ENCODE data around the gene CCDC14. TPM values are rescaled to one million over a fixed set of nuclear protein-coding genes. Genes with fewer than 3 reads are reported as not detected.
"Not testable (repeated sequence)": the region's sequence is repeated elsewhere in the genome, so short reads cannot be mapped to it uniquely, and the experiment has no call there.

The CCDC14 gene, protein sequence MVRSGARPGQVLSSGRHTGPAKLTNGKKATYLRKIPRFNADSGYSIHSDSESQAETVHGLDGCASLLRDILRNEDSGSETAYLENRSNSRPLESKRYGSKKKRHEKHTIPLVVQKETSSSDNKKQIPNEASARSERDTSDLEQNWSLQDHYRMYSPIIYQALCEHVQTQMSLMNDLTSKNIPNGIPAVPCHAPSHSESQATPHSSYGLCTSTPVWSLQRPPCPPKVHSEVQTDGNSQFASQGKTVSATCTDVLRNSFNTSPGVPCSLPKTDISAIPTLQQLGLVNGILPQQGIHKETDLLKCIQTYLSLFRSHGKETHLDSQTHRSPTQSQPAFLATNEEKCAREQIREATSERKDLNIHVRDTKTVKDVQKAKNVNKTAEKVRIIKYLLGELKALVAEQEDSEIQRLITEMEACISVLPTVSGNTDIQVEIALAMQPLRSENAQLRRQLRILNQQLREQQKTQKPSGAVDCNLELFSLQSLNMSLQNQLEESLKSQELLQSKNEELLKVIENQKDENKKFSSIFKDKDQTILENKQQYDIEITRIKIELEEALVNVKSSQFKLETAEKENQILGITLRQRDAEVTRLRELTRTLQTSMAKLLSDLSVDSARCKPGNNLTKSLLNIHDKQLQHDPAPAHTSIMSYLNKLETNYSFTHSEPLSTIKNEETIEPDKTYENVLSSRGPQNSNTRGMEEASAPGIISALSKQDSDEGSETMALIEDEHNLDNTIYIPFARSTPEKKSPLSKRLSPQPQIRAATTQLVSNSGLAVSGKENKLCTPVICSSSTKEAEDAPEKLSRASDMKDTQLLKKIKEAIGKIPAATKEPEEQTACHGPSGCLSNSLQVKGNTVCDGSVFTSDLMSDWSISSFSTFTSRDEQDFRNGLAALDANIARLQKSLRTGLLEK
- 10 to 100 TPM; 69.5 to 70.1 TPM for total RNA-seq

DNA sequence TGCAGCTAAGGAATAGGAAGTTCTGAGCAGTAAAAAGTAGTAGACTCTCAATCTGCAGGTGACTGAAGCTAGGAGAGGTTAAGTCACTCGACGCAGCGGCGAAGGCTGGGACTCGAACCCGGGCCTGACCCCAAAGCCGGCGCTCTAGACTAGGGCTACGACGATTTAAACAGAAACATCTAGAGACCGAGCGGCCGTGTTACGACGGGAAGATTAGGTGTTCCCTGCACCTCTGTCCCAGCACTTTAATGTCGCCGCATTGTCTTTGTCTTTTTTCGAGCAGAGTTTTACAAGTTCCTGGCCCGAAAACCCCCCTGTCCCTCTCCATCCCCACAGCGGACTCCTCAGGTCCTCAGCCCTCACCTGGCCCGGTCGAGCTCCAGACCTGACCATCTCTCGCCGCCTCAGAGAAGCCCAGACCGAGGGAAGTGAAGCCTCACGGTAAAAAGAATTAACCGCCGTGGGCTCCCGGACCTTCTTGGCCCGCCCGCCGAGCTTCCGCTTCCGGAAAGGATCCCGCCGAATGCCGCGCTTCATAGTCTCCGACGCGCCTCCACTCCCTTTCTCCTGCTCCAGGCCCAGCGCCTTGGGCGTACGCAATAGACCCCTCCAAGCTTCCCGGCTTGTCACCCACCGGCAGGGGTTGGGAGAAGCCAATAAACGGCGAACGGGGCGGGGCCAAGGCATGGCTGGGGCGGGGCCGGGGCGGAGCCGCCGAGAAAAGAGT is at the start of gene CCDC14:
CCDC14 (minus strand) TSS at position 449 of the 727 bp plus-strand sequence; CDS start at position 393, 56 bp downstream.
- peak; percentile 96 for DNase-seq
- Histone ChIP-seq H3K36me3 (no peaks in the 10 kb centered on the region), H3K27ac (peak within 1 kb of the TSS; percentile 86), H3K27me3 (no peaks in the 10 kb centered on the region), H3K4me1 (no peaks in the 10 kb centered on the region), H3K9ac (ENCODE audit: low read depth in 2 of 2, low read length in 2 of 2) (peak within 1 kb of the TSS; percentile 89 to 91), H3K9me3 (no peaks in the 10 kb centered on the region), H3K4me3 (peak within 1 kb of the TSS; percentile 76)
- intact Hi-C loops (cut with DNase I) = no loop called here
- TF ChIP-seq, protein P1, sequence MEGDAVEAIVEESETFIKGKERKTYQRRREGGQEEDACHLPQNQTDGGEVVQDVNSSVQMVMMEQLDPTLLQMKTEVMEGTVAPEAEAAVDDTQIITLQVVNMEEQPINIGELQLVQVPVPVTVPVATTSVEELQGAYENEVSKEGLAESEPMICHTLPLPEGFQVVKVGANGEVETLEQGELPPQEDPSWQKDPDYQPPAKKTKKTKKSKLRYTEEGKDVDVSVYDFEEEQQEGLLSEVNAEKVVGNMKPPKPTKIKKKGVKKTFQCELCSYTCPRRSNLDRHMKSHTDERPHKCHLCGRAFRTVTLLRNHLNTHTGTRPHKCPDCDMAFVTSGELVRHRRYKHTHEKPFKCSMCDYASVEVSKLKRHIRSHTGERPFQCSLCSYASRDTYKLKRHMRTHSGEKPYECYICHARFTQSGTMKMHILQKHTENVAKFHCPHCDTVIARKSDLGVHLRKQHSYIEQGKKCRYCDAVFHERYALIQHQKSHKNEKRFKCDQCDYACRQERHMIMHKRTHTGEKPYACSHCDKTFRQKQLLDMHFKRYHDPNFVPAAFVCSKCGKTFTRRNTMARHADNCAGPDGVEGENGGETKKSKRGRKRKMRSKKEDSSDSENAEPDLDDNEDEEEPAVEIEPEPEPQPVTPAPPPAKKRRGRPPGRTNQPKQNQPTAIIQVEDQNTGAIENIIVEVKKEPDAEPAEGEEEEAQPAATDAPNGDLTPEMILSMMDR (IDR thresholded peaks at IDR 0.05) = no peak

DNA sequence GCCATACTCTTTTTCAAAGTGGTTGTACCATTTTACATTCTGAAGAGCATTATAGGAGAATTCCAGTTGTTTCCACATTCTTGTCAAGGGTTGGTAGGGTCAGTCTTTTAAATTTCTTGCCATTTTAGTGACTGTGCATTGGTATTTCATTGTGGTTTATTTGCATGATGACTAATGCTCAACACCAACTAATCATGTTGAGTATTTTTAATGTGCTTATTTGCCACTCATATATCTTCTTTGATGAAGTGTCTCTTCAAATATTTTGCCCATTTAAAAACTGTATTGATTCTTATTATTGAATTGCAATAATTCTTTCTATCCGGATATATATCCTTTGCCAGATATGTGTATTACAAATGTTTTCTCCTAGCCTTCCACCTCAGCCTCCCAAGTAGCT is 47.3 kb upstream of the CCDC14 start:
- H3K9me3 ChIP-seq; H3K36me3 ChIP-seq; H3K4me1 ChIP-seq; DNase-seq; H3K27ac ChIP-seq; H3K4me3 ChIP-seq; H3K9ac ChIP-seq (ENCODE audit: low read depth in 2 of 2, low read length in 2 of 2); H3K27me3 ChIP-seq; intact Hi-C loops (cut with DNase I): not testable (repeated sequence)

DNA sequence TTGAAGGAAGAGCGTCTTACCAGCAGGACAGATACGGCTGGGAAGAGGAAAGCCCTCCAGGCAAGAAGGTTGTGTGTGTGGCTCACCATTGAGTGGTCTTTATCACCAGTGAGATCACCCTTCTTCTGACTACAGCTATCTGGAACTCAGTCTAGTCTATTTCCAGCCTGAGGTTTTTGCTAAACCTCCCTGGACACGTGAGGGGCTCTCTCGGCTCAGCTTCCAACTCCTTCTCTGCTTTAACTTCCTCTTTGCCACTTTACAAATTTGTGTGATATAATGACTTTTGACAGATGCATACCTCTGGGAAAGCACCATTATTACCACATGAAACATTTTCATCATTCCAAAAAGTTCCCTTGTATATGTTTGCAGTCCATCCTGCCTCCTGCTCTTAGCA is 46.2 kb upstream of the CCDC14 start:
- Histone ChIP-seq H3K27me3 (no peaks in the 10 kb centered on the region), H3K27ac (no peak overlapping the region), H3K36me3 (no peaks in the 10 kb centered on the region), H3K9me3 (no peaks in the 10 kb centered on the region), H3K4me1 (no peaks in the 10 kb centered on the region), H3K9ac (ENCODE audit: low read depth in 2 of 2, low read length in 2 of 2) (no peak overlapping the region), H3K4me3 (no peak overlapping the region)
- intact Hi-C loops (cut with DNase I) = no loop called here
- TF ChIP-seq, protein P1 (IDR thresholded peaks at IDR 0.05) = no peak
- DNase-seq = no peak

DNA sequence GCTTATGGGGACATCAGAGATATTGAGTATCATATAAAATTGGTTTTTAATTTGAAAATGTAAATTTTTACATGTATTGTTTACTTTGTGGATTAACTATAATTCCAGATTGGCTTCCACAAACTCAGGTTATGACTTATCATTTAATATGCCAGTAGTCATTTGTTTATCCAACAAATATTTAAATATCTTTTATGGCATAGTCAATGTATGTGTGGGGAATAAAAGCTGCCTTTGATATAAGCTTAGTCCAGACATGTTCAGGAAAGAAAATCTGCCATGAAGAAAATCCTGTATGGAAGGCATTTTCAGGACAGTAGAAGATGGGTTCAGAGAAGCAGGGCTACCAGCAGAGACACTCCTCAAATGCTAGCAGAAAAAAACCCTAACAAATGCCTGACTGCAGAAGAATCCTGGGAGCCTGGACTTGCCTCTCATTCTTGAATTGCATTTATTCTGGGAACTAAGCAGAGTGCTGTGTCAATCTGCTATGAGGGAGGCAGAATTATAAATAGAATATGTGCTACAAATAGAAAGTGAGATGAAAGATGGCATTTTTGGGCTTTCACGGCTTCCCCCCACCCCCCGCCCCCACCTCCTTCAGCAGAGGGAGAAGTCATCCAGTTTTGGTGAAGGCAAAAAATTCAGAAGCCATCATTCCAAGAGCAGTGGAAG is 41.5 kb upstream of the CCDC14 start:
- H3K9ac ChIP-seq (ENCODE audit: low read depth in 2 of 2, low read length in 2 of 2); H3K27ac ChIP-seq; H3K36me3 ChIP-seq; H3K4me3 ChIP-seq; H3K9me3 ChIP-seq; H3K27me3 ChIP-seq; H3K4me1 ChIP-seq; DNase-seq; intact Hi-C loops (cut with DNase I): not testable (repeated sequence)

DNA sequence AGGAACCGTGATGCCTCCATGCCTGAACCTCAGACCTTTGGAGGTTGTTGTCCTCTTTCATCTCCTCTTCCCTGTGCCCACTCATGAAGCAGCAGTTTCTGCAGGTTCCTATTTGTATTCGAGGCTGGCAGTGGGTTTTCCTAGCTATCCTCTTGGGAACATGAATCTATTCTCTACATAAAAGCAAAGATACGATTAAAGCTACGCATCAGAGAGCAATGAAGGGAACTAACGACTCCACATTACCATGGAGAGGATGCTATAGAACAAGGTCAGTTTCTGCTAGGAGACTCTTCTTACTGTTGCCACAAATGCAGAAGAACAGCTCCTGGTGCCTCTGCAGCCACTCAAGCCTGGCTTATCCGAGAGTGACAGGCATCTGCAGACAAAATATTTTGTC is 40.3 kb upstream of the CCDC14 start:
- H3K4me3 ChIP-seq; H3K27ac ChIP-seq; intact Hi-C loops (cut with DNase I); H3K9me3 ChIP-seq; H3K36me3 ChIP-seq; H3K4me1 ChIP-seq; H3K9ac ChIP-seq (ENCODE audit: low read depth in 2 of 2, low read length in 2 of 2); H3K27me3 ChIP-seq; DNase-seq: not testable (repeated sequence)

DNA sequence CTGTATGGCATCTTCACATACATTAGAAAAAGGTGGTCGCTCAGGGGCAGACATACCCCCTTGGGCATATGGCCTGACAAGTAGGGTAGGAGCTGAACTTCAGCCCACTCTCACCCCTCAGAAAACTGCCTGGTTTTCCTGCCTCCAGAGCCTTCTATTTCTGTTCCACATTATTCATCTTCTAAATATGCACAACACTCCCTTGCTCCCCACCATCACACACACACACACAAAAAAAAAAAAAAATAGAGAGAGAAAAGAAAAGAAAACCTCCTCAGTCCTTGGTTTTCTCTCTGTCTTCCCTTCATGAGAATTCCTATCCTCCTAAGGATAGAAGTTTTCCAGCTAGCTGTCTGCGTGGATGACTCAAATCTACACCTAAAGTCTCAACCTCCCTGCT is 36.5 kb upstream of the CCDC14 start:
- H3K4me1 ChIP-seq = no peaks in the 10 kb centered on the region
- DNase-seq = no peak
- H3K9me3 ChIP-seq = no peaks in the 10 kb centered on the region
- H3K36me3 ChIP-seq = no peaks in the 10 kb centered on the region
- H3K4me3 ChIP-seq = no peak overlapping the region
- H3K27ac ChIP-seq = no peak overlapping the region
- no peaks in the 10 kb centered on the region for H3K27me3 ChIP-seq
- intact Hi-C loops (cut with DNase I) = no loop called here
- H3K9ac ChIP-seq (ENCODE audit: low read depth in 2 of 2, low read length in 2 of 2) = no peak overlapping the region
- TF ChIP-seq, protein P1 (IDR thresholded peaks at IDR 0.05) = no peak
